ENCODE data around the gene COASY. TPM values are rescaled to one million over a fixed set of nuclear protein-coding genes. Genes with fewer than 3 reads are reported as not detected.

COASY gene
- total RNA-seq (2014; rRNA removed; shearing (Covaris generic)): 32.6 and 42.9 TPM in 2 replicates
- total RNA-seq (2022): 123 and 125 TPM in 2 replicates
- percentile 74 among the genes with signal in this experiment for Bru-seq, nascent RNA
- percentile 94 among the genes with signal in this experiment for BruChase-seq, experiment 1, labeled RNA remaining after a 6-hour chase
- BruChase-seq, experiment 2, labeled RNA remaining after a 2-hour chase: percentile 90 among the genes with signal in this experiment
- long read RNA-seq, transcript COASY-211 (11 exons, 1,976 nt): minor isoform, 5 of 242 reads
- long read RNA-seq, transcript COASY-202 (10 exons, 2,071 nt): minor isoform, 35 of 242 reads
- long read RNA-seq, transcript COASY-201 (9 exons, 2,458 nt): major isoform, 122 of 242 reads
- long read RNA-seq, transcript COASY-213 (7 exons, 2,225 nt): minor isoform, 11 of 242 reads
- long read RNA-seq, partial matches to known transcripts: 12 of 242 reads
- long read RNA-seq, other reads (novel, unspliced or antisense): 56 of 242 reads

DNA sequence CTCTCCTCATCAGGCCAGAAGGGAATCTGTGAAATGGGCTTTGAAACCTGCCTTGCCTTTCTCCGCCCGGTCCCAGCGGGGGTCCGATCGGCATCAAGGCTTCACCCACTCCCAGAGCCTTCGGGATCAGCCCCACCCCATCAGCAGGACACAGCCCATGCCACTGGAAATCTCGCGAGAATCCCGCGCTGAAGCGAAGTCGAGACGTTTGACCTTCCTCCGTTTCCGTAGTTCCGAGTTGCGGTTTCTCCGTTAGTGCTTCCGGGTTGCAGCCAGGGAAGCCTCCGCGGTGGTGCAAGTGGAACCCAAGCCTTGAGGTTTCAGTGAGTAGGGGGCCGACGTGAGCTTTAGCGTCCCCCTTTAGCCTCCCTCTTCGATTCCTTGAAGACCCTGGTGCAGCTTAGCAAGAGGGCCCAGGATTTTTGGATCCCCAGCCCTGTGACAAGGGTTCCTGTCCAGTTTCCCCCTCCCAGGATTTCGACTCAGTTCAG is at the start of gene COASY:
COASY (plus strand) TSS at position 252 of the 491 bp plus-strand sequence. CDS start 475 bp downstream, outside the sequence.
- Histone ChIP-seq H3K79me2 (ENCODE audit: insufficient read depth, low read depth, low read length) (peaks cover 25% of the 10 kb centered on the region), H3K27ac (ENCODE audit: low read depth, low read length, poor library complexity, severe bottlenecking) (peak within 1 kb of the TSS; percentile 55), H3K4me3 (ENCODE audit: low read depth, low read length, poor library complexity, severe bottlenecking) (peak within 1 kb of the TSS; percentile 82), H3K4me1 (ENCODE audit: insufficient read depth, low read length, poor library complexity, severe bottlenecking) (peaks cover 34% of the 10 kb centered on the region), H2AFZ (ENCODE audit: low read length) (peak within 1 kb of the TSS; percentile 81; the same call in 1 of the 2 replicates), H3K4me2 (ENCODE audit: low read length) (peak within 1 kb of the TSS; percentile 73), H3K9me2 (ENCODE audit: insufficient read depth, low read length) (no peaks in the 10 kb centered on the region), H4K20me1 (ENCODE audit: insufficient read depth, low read length) (no peaks in the 10 kb centered on the region), H3K9me3 (ENCODE audit: low read length) (no peaks in the 10 kb centered on the region), H3K36me3 (ENCODE audit: insufficient read depth, low read length) (peaks cover 39% of the 10 kb centered on the region)
- BruUV-seq (replicated peaks): no TSS peak
- peak; percentile 98 for DNase-seq (ENCODE audit: low spot score)
- intact Hi-C loops (cut with micrococcal nuclease; ENCODE audit: unreplicated experiment): no loop called here
- CTCF ChIA-PET (ENCODE audit: unreplicated experiment): no interaction called here
- TF ChIP-seq, protein P1, sequence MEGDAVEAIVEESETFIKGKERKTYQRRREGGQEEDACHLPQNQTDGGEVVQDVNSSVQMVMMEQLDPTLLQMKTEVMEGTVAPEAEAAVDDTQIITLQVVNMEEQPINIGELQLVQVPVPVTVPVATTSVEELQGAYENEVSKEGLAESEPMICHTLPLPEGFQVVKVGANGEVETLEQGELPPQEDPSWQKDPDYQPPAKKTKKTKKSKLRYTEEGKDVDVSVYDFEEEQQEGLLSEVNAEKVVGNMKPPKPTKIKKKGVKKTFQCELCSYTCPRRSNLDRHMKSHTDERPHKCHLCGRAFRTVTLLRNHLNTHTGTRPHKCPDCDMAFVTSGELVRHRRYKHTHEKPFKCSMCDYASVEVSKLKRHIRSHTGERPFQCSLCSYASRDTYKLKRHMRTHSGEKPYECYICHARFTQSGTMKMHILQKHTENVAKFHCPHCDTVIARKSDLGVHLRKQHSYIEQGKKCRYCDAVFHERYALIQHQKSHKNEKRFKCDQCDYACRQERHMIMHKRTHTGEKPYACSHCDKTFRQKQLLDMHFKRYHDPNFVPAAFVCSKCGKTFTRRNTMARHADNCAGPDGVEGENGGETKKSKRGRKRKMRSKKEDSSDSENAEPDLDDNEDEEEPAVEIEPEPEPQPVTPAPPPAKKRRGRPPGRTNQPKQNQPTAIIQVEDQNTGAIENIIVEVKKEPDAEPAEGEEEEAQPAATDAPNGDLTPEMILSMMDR (conservative IDR thresholded peaks at IDR 0.05; ENCODE audit: low read length): no peak
- TF ChIP-seq EZH2phosphoT487 (IDR thresholded peaks at IDR 0.05; ENCODE audit: borderline replicate concordance, low read depth, low read length): no peak
- POLR2A ChIA-PET: interaction anchor here (0.6 kb wide), 1 partner anchor 44 kb away, joined by 5 read pairs; no protein-coding TSS in a partner anchor

DNA sequence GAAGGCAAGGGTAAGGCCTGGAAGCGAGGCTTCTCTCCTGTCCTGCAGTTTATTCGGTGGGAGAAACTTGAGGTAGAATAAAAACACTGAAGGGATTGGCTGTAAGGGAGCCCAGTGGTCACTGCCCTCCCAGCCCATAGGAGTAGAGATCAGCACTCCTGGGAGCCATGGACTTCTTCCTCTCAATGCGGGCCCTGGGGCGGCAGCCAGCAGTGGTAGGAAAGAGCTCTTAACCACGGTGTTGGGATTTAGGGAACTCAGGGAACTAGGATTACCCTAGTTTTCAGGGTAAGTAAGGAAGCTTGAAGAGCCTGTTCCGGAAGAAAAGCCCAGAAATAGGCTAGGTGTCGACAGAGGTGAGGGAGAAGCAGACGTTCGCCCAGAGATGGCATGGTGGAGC is 49.7 kb upstream of the COASY start:
- H4K20me1 ChIP-seq (ENCODE audit: insufficient read depth, low read length): no peaks in the 10 kb centered on the region
- no peak for DNase-seq (ENCODE audit: low spot score)
- no peaks in the 10 kb centered on the region for H3K4me1 ChIP-seq (ENCODE audit: insufficient read depth, low read length, poor library complexity, severe bottlenecking)
- no peaks in the 10 kb centered on the region for H3K9me3 ChIP-seq (ENCODE audit: low read length)
- H2AFZ ChIP-seq (ENCODE audit: low read length): no peak overlapping the region
- H3K4me2 ChIP-seq (ENCODE audit: low read length): no peak overlapping the region
- POLR2A ChIA-PET: interaction anchor here (0.6 kb wide), 1 partner anchor 77 kb away, joined by 3 read pairs; no protein-coding TSS in a partner anchor
- peaks cover 6% of the 10 kb centered on the region for H3K36me3 ChIP-seq (ENCODE audit: insufficient read depth, low read length)
- no peaks in the 10 kb centered on the region for H3K9me2 ChIP-seq (ENCODE audit: insufficient read depth, low read length)
- no peak overlapping the region for H3K4me3 ChIP-seq (ENCODE audit: low read depth, low read length, poor library complexity, severe bottlenecking)
- H3K79me2 ChIP-seq (ENCODE audit: insufficient read depth, low read depth, low read length): no peaks in the 10 kb centered on the region
- intact Hi-C loops (cut with micrococcal nuclease; ENCODE audit: unreplicated experiment): no loop called here
- CTCF ChIA-PET (ENCODE audit: unreplicated experiment): no interaction called here
- H3K27ac ChIP-seq (ENCODE audit: low read depth, low read length, poor library complexity, severe bottlenecking): no peak overlapping the region
- BruUV-seq (replicated peaks): no TSS peak
- TF ChIP-seq, protein P1 (conservative IDR thresholded peaks at IDR 0.05; ENCODE audit: low read length): no peak
- no peak for TF ChIP-seq EZH2phosphoT487 (IDR thresholded peaks at IDR 0.05; ENCODE audit: borderline replicate concordance, low read depth, low read length)
